Neural cell (in vitro differentiated cells): ENCODE results near the gene MRPL11. TPM values are rescaled to one million over a fixed set of nuclear protein-coding genes. Genes with fewer than 3 reads are reported as not detected.
"Not testable (repeated sequence)": the region's sequence is repeated elsewhere in the genome, so short reads cannot be mapped to it uniquely, and the experiment has no call there.

ENCODE experiments used
- H2AFZ ChIP-seq: fragments of 200-600, 300-800 bp; sonication (generic), shearing (Covaris generic); 2 replicates; pipeline ENCODE4 v1.6.0; 2014; ENCODE audit warnings: low read depth, mild to moderate bottlenecking, antibody characterized with exemption, low read length, moderate library complexity
- H3F3A ChIP-seq: fragments of 200-600 bp; shearing (Covaris generic); 2 replicates; pipeline ENCODE4 v1.6.1; 2016; ENCODE audit warnings: mild to moderate bottlenecking, moderate library complexity, mixed read lengths, antibody characterized with exemption, low read length; ENCODE audit not compliant: insufficient read depth, poor library complexity, severe bottlenecking
- H3K27ac ChIP-seq: fragments of 200-600, 300-800 bp; sonication (generic), shearing (Covaris generic); 2 replicates; pipeline ENCODE4 v1.5.1; 2014; ENCODE audit warnings: mild to moderate bottlenecking, low read length, moderate library complexity
- H3K27me3 ChIP-seq: fragments of 300-800, 200-600 bp; sonication (generic), shearing (Covaris generic); 2 replicates; pipeline ENCODE4 v1.6.0; 2014; ENCODE audit warnings: mild to moderate bottlenecking, low read depth, low read length, moderate library complexity; ENCODE audit not compliant: insufficient read depth
- H3K36me3 ChIP-seq: fragments of 300-800, 200-600 bp; sonication (generic), shearing (Covaris generic); 2 replicates; pipeline ENCODE4 v1.5.1; 2014; ENCODE audit warnings: mild to moderate bottlenecking, antibody characterized with exemption, low read length, moderate library complexity; ENCODE audit not compliant: insufficient read depth
- H3K4me2 ChIP-seq: fragments of 300-800, 200-600 bp; sonication (generic), shearing (Covaris generic); 2 replicates; pipeline ENCODE4 v1.6.0; 2014; ENCODE audit warnings: mild to moderate bottlenecking, low read length
- H3K4me3 ChIP-seq: fragments of 300-800, 200-600 bp; sonication (generic), shearing (Covaris generic); 2 replicates; pipeline ENCODE4 v1.5.1; 2014; ENCODE audit warnings: mild to moderate bottlenecking, low read length, moderate library complexity
- H3K79me2 ChIP-seq: fragments of 200-600 bp; shearing (Covaris generic); replicated peaks from 2 replicates; pipeline ENCODE4 v1.6.0; 2014; ENCODE audit warnings: mild to moderate bottlenecking, low read length, moderate library complexity; ENCODE audit not compliant: insufficient read depth
- H3K9ac ChIP-seq: fragments of 300-800, 200-600 bp; sonication (generic), shearing (Covaris generic); 2 replicates; pipeline ENCODE4 v1.6.1; 2016; ENCODE audit warnings: mild to moderate bottlenecking, low read length, mixed read lengths
- H3K9me2 ChIP-seq: fragments of 200-600 bp; shearing (Covaris generic); 2 replicates; pipeline ENCODE4 v1.6.1; 2016; ENCODE audit warnings: mild to moderate bottlenecking, low read length, mixed read lengths; ENCODE audit not compliant: insufficient read depth
- H3K9me3 ChIP-seq: fragments of 200-600, 300-800 bp; sonication (generic), shearing (Covaris generic); 2 replicates; pipeline ENCODE4 v1.6.1; 2016; ENCODE audit warnings: mild to moderate bottlenecking, mixed run types, low read length, moderate library complexity, mixed read lengths
- H4K20me1 ChIP-seq: fragments of 200-600 bp; shearing (Covaris generic); 2 replicates; pipeline ENCODE4 v1.6.1; 2016; ENCODE audit warnings: mild to moderate bottlenecking, mixed run types; ENCODE audit not compliant: insufficient read depth
- CTCF ChIP-seq: fragments of 450-650 bp; IDR thresholded peaks from 2 replicates; pipeline ENCODE4 v1.5.1; 2014; ENCODE audit warnings: antibody characterized with exemption, mild to moderate bottlenecking, moderate library complexity; ENCODE audit not compliant: poor library complexity, severe bottlenecking
- EP300 ChIP-seq: fragments of 450-650 bp; conservative IDR thresholded peaks from 2 replicates; pipeline ENCODE4 v1.6.1; 2014; ENCODE audit warnings: antibody characterized with exemption, mild to moderate bottlenecking, moderate library complexity; ENCODE audit not compliant: poor library complexity, severe bottlenecking
- EZH2 ChIP-seq: fragments of 200-600, 300-800 bp; shearing (Covaris generic), sonication (generic); IDR thresholded peaks from 2 replicates; pipeline ENCODE4 v1.6.1; 2014; ENCODE audit warnings: antibody characterized with exemption, low read length, borderline replicate concordance, mild to moderate bottlenecking; ENCODE audit not compliant: insufficient read depth, poor library complexity, severe bottlenecking
- MXI1 ChIP-seq: fragments of 450-650 bp; conservative IDR thresholded peaks from 2 replicates; pipeline ENCODE4 v1.6.1; 2014; ENCODE audit warnings: antibody characterized with exemption, mild to moderate bottlenecking; ENCODE audit not compliant: poor library complexity, severe bottlenecking
- POLR2AphosphoS5 ChIP-seq: IDR thresholded peaks from 2 replicates; pipeline ENCODE4 v1.6.1; 2012
- RAD21 ChIP-seq: fragments of 450-650 bp; conservative IDR thresholded peaks from 2 replicates; pipeline ENCODE4 v1.6.1; 2014; ENCODE audit warnings: antibody characterized with exemption, mild to moderate bottlenecking, moderate library complexity
- REST ChIP-seq: IDR thresholded peaks from 2 replicates; pipeline ENCODE4 v1.6.1; 2012; ENCODE audit warnings: borderline replicate concordance
- SMC3 ChIP-seq: fragments of 450-650 bp; conservative IDR thresholded peaks from 2 replicates; pipeline ENCODE4 v1.6.1; 2014; ENCODE audit warnings: antibody characterized with exemption, mild to moderate bottlenecking, moderate library complexity; ENCODE audit not compliant: poor library complexity
- TAF1 ChIP-seq: IDR thresholded peaks from 2 replicates; pipeline ENCODE4 v1.6.1; 2012; ENCODE audit warnings: low read depth
- polyA plus RNA-seq: library from polyadenylated mRNA; depleted of rRNA; stranded (reverse); fragments of >200 nt; gene quantifications from 2 replicates; pipeline ENCODE4 v1.2.3, GENCODE V29; 2014

MRPL11 gene
- polyA plus RNA-seq, 1 donor from 2014 or later = 50.9 TPM

- Histone ChIP-seq H3K4me2 (no peak overlapping the region), H4K20me1 (no peaks in the 10 kb centered on the region), H3K27ac (no peak overlapping the region), H2AFZ (no peak overlapping the region), H3K9ac (no peak overlapping the region), H3K9me3 (no peaks in the 10 kb centered on the region), H3K4me3 (no peak overlapping the region), H3K79me2 (no peaks in the 10 kb centered on the region), H3F3A (no peaks in the 10 kb centered on the region), H3K36me3 (no peaks in the 10 kb centered on the region), H3K9me2 (no peaks in the 10 kb centered on the region), H3K27me3 (no peaks in the 10 kb centered on the region)
- TF ChIP-seq MXI1 (no peak), RAD21 (no peak), CTCF (no peak), REST (no peak), EZH2 (no peak), SMC3 (no peak), EP300 (no peak), POLR2AphosphoS5 (no peak), TAF1 (no peak)
Measured at GRCh38 chr11:66443602-66444001, 5.0 kb upstream of the MRPL11 start.

- H3K79me2 ChIP-seq, H3K9me3 ChIP-seq: not testable (repeated sequence)
Measured at GRCh38 chr11:66440940-66441282, 2.3 kb upstream of the MRPL11 start.

GRCh38 chr11:66440101-66440939 lies 1.7 kb upstream of the MRPL11 start:
- H2AFZ ChIP-seq, H3K9me2 ChIP-seq, H3K9me3 ChIP-seq, H3K79me2 ChIP-seq, H3K36me3 ChIP-seq, H3K4me3 ChIP-seq, H4K20me1 ChIP-seq, H3K9ac ChIP-seq, H3K4me2 ChIP-seq, H3F3A ChIP-seq, H3K27ac ChIP-seq, H3K27me3 ChIP-seq: not testable (repeated sequence)

More at GRCh38 chr11:66440940-66441282, 2.3 kb upstream of the MRPL11 start:
- H3K36me3 ChIP-seq, H3K27ac ChIP-seq, H3K9me2 ChIP-seq, H3K4me2 ChIP-seq, H3F3A ChIP-seq, H4K20me1 ChIP-seq, H3K27me3 ChIP-seq, H3K4me3 ChIP-seq, H3K9ac ChIP-seq, H2AFZ ChIP-seq: not testable (repeated sequence)
